Gastrocnemius medialis (tissue), 4 donors: ENCODE measurements around the gene LRRC3C. TPM values are rescaled to one million over a fixed set of nuclear protein-coding genes. Genes with fewer than 3 reads are reported as not detected.

ENCODE experiments used
- ATAC-seq, 2 donors: fragments of 150-250 bp; one replicate each; pipeline ENCODE4 v1.9.1; 2016
- DNase-seq, 2 donors: peaks; one replicate each; pipeline ENCODE4 v3.0.0-alpha.2; 2019
- H3K27ac ChIP-seq, 4 donors: fragments of 200-600 bp; sonication (generic); 1 replicate in 1 of 4; 2 replicates in 3 of 4; pipeline ENCODE4 v1.5.1; 2016 to 2018; ENCODE audit warnings: mild to moderate bottlenecking in 2 of 4, moderate library complexity in 1 of 4
- H3K27me3 ChIP-seq, 3 donors: fragments of 200-600 bp; sonication (generic) in 2 of 3; 1 replicate in 1 of 3; 2 replicates in 2 of 3; pipeline versions ENCODE4 v1.5.1 to v1.6.0; 2016 to 2019; ENCODE audit warnings: mild to moderate bottlenecking in 1 of 3, moderate library complexity in 1 of 3
- H3K36me3 ChIP-seq, 2 donors: fragments of 200-600 bp; sonication (generic) in 1 of 2; one replicate each; pipeline ENCODE4 v1.5.1; 2017 to 2018
- H3K4me1 ChIP-seq, 2 donors: fragments of 200-600 bp; sonication (generic) in 1 of 2; one replicate each; pipeline ENCODE4 v1.5.1; 2016 to 2017; ENCODE audit warnings: mild to moderate bottlenecking in 2 of 2
- H3K4me3 ChIP-seq, 4 donors: fragments of 200-600 bp; sonication (generic) in 3 of 4; 1 replicate in 1 of 4; 2 replicates in 3 of 4; pipeline ENCODE4 v1.5.1; 2016 to 2019; ENCODE audit warnings: mild to moderate bottlenecking in 2 of 4
- H3K9me3 ChIP-seq, 3 donors: fragments of 200-600 bp; sonication (generic) in 2 of 3; 1 replicate in 1 of 3; 2 replicates in 2 of 3; pipeline ENCODE4 v1.5.1; 2016 to 2019
- CTCF ChIP-seq, 5 experiments: fragments of 450-650 bp in 3 of 5; fragments of 200-600 bp in 2 of 5; sonication (generic) in 2 of 5; IDR thresholded peaks in 4 of 5; conservative IDR thresholded peaks in 1 of 5; 1 replicate in 4 of 5; 2 replicates in 1 of 5; pipeline ENCODE4 v1.5.1; 2016 to 2019; ENCODE audit warnings: antibody characterized with exemption in 5 of 5, mild to moderate bottlenecking in 3 of 5, moderate library complexity in 3 of 5
- POLR2A ChIP-seq, 2 donors: fragments of 450-650 bp; IDR thresholded peaks; one replicate each; pipeline ENCODE4 v1.6.1; 2017; ENCODE audit warnings: antibody characterized with exemption in 2 of 2, mild to moderate bottlenecking in 2 of 2, moderate library complexity in 2 of 2
- in situ Hi-C, 4 donors: fragments of 200-750 bp; cut with MboI; loops; one replicate each; pipeline versions ENCODE4 v1.15.0 to v1.8.0; 2017; ENCODE audit warnings: low sequenced_read_pairs in 4 of 4
- intact Hi-C: fragments of 100-400 bp; cut with DNase I; formaldehyde crosslinking; loops from one replicate; pipeline ENCODE4 v1.15.1; 2023; ENCODE audit warnings: low total_unique reads
- total RNA-seq, 4 donors: library from RNA; depleted of rRNA; stranded (reverse); fragments of >200 nt; gene quantifications; one replicate each; pipeline versions ENCODE4 v1.1.0 to v1.2.3, GENCODE V29; 2016

The LRRC3C gene
- total RNA-seq, 4 donors from 2014 or later, result not detected

GRCh38 chr17:39963829-39964228, 36.3 kb downstream of the LRRC3C start:
- intact Hi-C loops, result no loop called here
- no peak for TF ChIP-seq CTCF (IDR thresholded peaks at IDR 0.05 in 4 of 5, conservative IDR thresholded peaks at IDR 0.05 in 1 of 5)
- TF ChIP-seq POLR2A (IDR thresholded peaks at IDR 0.05), result no peak
- H3K4me3 ChIP-seq, result no peak overlapping the region
- peaks cover 0 to 2% (median 0%) of the 10 kb centered on the region in 3 donors for H3K27me3 ChIP-seq
- no peak for ATAC-seq
- H3K4me1 ChIP-seq, result peaks cover 0 to 4% of the 10 kb centered on the region in 2 donors
- H3K27ac ChIP-seq, result no peak overlapping the region
- in situ Hi-C loops, result no loop called here
- no peaks in the 10 kb centered on the region for H3K36me3 ChIP-seq
- H3K9me3 ChIP-seq, result no peaks in the 10 kb centered on the region
- no peak for DNase-seq

- in situ Hi-C loops (no loop called here), intact Hi-C loops (no loop called here)
- peaks cover 0 to 2% (median 0%) of the 10 kb centered on the region in 3 donors for H3K27me3 ChIP-seq
- no peak for ATAC-seq
- no peak overlapping the region for H3K4me3 ChIP-seq
- no peak for DNase-seq
- H3K9me3 ChIP-seq, result no peaks in the 10 kb centered on the region
- no peaks in the 10 kb centered on the region for H3K4me1 ChIP-seq
- no peaks in the 10 kb centered on the region for H3K36me3 ChIP-seq
- no peak for TF ChIP-seq POLR2A (IDR thresholded peaks at IDR 0.05)
- TF ChIP-seq CTCF (IDR thresholded peaks at IDR 0.05 in 4 of 5, conservative IDR thresholded peaks at IDR 0.05 in 1 of 5), result no peak
- no peak overlapping the region for H3K27ac ChIP-seq
Measured at GRCh38 chr17:39965017-39965699, 37.6 kb downstream of the LRRC3C start.

- intact Hi-C loops, result no loop called here
- DNase-seq (no peak), ATAC-seq (no peak)
- H3K4me3 ChIP-seq, result no peak overlapping the region
- peaks cover 0 to 7% (median 0%) of the 10 kb centered on the region in 3 donors for H3K27me3 ChIP-seq
- no peaks in the 10 kb centered on the region for H3K4me1 ChIP-seq
- in situ Hi-C loops, result no loop called here
- no peak overlapping the region for H3K27ac ChIP-seq
- H3K36me3 ChIP-seq, result no peaks in the 10 kb centered on the region
- H3K9me3 ChIP-seq, result no peaks in the 10 kb centered on the region
- TF ChIP-seq POLR2A (IDR thresholded peaks at IDR 0.05), result no peak
- no peak for TF ChIP-seq CTCF (IDR thresholded peaks at IDR 0.05 in 4 of 5, conservative IDR thresholded peaks at IDR 0.05 in 1 of 5)
Measured at GRCh38 chr17:39966771-39967170, 39.2 kb downstream of the LRRC3C start.

- H3K4me1 ChIP-seq, result no peaks in the 10 kb centered on the region
- no peak for ATAC-seq
- intact Hi-C loops, result no loop called here
Measured at GRCh38 chr17:39968761-39969160, 41.2 kb downstream of the LRRC3C start.

More at GRCh38 chr17:39968761-39969160, 41.2 kb downstream of the LRRC3C start:
- in situ Hi-C loops, result no loop called here
- Histone ChIP-seq H3K36me3 (no peaks in the 10 kb centered on the region), H3K4me3 (no peak overlapping the region), H3K27ac (no peak overlapping the region), H3K9me3 (no peaks in the 10 kb centered on the region), H3K27me3 (peaks cover 0 to 7% (median 0%) of the 10 kb centered on the region in 3 donors)
- TF ChIP-seq CTCF (IDR thresholded peaks at IDR 0.05 in 4 of 5, conservative IDR thresholded peaks at IDR 0.05 in 1 of 5), result no peak
- no peak for TF ChIP-seq POLR2A (IDR thresholded peaks at IDR 0.05)
- no peak for DNase-seq
